ENCODE measurements around the gene OR1I1.

Gene OR1I1

DNA sequence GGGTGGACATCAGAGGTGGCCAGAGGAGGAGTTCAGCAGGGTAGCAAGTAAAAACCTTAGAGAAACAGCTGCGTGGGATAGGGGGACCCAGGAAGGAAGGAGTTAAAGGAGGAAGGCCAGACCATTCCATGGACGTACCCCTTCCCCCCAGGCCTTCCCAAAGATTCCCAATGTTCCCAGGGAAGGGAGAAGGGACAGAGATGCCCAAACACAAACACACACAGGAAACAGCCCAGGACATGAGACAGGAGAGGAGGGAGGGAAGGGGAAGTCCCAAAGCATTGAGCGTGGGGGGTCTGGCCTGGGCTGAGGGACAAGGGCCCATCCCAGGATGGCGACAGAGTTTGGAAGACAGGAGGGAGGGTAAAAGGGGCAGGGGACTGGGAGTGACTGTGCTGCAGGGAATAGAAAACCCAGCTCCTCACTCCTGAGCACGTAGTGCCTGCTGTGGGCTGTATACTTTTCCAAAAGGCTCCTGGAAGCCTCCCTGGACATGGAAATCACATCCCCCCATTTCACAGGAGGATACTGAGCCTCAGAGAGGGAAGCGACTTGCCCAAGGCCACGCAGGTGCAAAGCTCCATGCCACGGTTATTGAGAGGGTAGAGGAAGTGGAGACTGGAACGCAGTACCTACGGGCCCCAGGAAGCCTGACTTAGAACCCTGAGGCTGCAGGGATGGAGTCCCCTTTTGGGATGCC, 26.3 kb downstream of the OR1I1 start:
- TF ChIP-seq TCF12 (IDR thresholded peaks at IDR 0.05; ENCODE audit: low read depth): no peak
- TF ChIP-seq, protein P1, sequence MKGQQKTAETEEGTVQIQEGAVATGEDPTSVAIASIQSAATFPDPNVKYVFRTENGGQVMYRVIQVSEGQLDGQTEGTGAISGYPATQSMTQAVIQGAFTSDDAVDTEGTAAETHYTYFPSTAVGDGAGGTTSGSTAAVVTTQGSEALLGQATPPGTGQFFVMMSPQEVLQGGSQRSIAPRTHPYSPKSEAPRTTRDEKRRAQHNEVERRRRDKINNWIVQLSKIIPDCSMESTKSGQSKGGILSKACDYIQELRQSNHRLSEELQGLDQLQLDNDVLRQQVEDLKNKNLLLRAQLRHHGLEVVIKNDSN (IDR thresholded peaks at IDR 0.05): no peak
- no peak for TF ChIP-seq CEBPB (IDR thresholded peaks at IDR 0.05)
- TF ChIP-seq EP300 (IDR thresholded peaks at IDR 0.05; ENCODE audit: borderline replicate concordance): no peak
- TF ChIP-seq TAF1 (IDR thresholded peaks at IDR 0.05; ENCODE audit: low read depth): no peak
- no peak for TF ChIP-seq YY1 (IDR thresholded peaks at IDR 0.05; ENCODE audit: low read depth)
- no peak for TF ChIP-seq NFIC (IDR thresholded peaks at IDR 0.05)
- no peak; the same call in 1 of the 2 replicates for TF ChIP-seq ZBTB7A (IDR thresholded peaks at IDR 0.05; ENCODE audit: low read depth)
- TF ChIP-seq CREB1 (IDR thresholded peaks at IDR 0.05; ENCODE audit: low read depth): no peak
- TF ChIP-seq RAD21 (IDR thresholded peaks at IDR 0.05; ENCODE audit: low read depth): no peak
- TF ChIP-seq EGR1 (IDR thresholded peaks at IDR 0.05): no peak
- no peak for TF ChIP-seq TEAD4 (IDR thresholded peaks at IDR 0.05)
- TF ChIP-seq, protein P2, sequence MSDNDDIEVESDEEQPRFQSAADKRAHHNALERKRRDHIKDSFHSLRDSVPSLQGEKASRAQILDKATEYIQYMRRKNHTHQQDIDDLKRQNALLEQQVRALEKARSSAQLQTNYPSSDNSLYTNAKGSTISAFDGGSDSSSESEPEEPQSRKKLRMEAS (IDR thresholded peaks at IDR 0.05): no peak
- TF ChIP-seq, protein P3, sequence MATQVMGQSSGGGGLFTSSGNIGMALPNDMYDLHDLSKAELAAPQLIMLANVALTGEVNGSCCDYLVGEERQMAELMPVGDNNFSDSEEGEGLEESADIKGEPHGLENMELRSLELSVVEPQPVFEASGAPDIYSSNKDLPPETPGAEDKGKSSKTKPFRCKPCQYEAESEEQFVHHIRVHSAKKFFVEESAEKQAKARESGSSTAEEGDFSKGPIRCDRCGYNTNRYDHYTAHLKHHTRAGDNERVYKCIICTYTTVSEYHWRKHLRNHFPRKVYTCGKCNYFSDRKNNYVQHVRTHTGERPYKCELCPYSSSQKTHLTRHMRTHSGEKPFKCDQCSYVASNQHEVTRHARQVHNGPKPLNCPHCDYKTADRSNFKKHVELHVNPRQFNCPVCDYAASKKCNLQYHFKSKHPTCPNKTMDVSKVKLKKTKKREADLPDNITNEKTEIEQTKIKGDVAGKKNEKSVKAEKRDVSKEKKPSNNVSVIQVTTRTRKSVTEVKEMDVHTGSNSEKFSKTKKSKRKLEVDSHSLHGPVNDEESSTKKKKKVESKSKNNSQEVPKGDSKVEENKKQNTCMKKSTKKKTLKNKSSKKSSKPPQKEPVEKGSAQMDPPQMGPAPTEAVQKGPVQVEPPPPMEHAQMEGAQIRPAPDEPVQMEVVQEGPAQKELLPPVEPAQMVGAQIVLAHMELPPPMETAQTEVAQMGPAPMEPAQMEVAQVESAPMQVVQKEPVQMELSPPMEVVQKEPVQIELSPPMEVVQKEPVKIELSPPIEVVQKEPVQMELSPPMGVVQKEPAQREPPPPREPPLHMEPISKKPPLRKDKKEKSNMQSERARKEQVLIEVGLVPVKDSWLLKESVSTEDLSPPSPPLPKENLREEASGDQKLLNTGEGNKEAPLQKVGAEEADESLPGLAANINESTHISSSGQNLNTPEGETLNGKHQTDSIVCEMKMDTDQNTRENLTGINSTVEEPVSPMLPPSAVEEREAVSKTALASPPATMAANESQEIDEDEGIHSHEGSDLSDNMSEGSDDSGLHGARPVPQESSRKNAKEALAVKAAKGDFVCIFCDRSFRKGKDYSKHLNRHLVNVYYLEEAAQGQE (IDR thresholded peaks at IDR 0.05; ENCODE audit: low read depth): no peak
- no peak for TF ChIP-seq FOXM1 (IDR thresholded peaks at IDR 0.05; ENCODE audit: borderline replicate concordance, low read depth)

DNA sequence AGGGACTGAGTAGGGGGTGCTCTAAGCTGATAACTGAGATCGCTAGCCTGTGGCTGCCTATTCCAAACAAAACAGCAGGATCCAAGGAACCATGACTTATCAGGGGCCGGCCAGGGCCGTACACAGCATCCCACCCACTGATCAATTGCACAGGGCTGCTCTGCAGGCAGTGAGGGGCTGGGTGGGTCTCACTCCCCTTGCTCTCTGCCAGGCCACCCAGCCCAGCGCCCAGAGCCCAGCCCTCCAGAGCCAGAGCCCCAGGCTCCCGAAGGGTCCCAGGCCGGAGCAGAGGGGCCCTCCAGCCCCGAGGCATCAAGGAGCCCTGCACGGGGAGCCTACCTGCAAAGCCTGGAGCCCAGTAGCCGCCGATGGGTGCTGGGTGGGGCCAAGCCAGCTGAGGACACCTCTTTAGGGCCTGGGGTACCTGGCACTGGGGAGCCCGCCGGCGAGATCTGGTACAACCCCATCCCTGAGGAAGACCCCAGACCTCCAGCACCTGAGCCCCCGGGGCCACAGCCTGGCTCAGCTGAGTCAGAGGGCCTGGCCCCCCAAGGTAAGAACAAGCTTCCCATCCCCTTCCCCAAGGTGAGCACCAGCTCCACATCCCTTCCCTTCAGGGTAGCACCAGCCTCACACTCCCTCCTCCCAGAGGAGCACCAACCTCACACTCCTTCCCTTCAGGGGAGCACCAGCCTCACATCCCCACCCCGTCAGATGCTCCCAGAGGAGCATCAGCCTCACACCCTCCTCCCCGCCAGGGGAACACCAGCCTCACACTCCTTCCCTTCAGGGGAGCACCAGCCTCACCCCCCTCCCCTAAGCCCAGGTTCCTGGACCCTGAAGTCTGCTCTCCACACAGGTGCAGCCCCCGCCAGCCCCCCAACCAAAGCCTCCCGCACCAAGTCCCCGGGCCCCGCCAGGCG, 27.1 kb downstream of the OR1I1 start:
- TF ChIP-seq TEAD4 (IDR thresholded peaks at IDR 0.05): no peak
- TF ChIP-seq EGR1 (IDR thresholded peaks at IDR 0.05): no peak
- TF ChIP-seq NFIC (IDR thresholded peaks at IDR 0.05): no peak
- no peak for TF ChIP-seq ZBTB7A (IDR thresholded peaks at IDR 0.05; ENCODE audit: low read depth)
- TF ChIP-seq CEBPB (IDR thresholded peaks at IDR 0.05): no peak
- no peak for TF ChIP-seq FOXM1 (IDR thresholded peaks at IDR 0.05; ENCODE audit: borderline replicate concordance, low read depth)
- no peak for TF ChIP-seq RAD21 (IDR thresholded peaks at IDR 0.05; ENCODE audit: low read depth)

DNA sequence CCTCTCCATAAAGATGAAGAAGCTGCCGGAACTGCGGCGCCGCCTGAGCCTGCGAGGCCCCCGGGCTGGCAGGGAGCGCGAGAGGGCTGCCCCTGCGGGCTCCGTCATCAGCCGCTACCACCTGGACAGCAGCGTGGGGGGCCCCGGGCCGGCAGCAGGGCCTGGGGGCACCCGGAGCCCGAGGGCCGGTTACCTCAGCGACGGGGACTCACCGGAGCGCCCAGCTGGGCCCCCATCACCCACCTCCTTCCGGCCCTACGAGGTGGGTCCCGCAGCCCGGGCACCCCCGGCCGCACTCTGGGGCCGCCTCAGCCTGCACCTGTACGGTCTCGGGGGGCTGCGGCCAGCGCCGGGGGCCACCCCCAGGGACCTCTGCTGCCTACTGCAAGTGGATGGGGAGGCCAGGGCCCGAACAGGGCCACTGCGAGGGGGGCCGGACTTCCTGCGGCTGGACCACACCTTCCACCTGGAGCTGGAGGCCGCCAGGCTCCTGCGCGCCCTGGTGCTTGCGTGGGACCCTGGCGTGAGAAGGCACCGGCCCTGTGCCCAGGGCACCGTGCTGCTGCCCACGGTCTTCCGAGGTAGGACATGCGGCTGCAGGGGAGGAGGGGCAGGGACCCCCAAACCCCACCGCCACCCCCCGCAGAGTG, 27.9 kb downstream of the OR1I1 start:
- TF ChIP-seq NFIC (IDR thresholded peaks at IDR 0.05): no peak

DNA sequence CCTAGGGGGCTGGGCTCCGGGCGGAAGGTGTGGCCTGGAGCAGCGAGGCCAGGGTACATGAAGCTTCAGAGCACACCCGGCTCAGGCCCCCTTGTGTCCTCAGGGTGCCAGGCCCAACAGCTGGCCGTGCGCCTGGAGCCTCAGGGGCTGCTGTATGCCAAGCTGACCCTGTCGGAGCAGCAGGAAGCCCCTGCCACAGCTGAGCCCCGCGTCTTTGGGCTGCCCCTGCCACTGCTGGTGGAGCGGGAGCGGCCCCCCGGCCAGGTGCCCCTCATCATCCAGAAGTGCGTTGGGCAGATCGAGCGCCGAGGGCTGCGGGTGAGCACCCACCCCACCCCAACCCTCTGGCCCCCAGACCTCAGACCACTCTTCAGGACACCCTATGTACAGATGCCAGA, 28.4 kb downstream of the OR1I1 start:
- TF ChIP-seq, protein P3 (IDR thresholded peaks at IDR 0.05; ENCODE audit: low read depth): no peak
- TF ChIP-seq, protein P1 (IDR thresholded peaks at IDR 0.05): no peak
- TF ChIP-seq CREB1 (IDR thresholded peaks at IDR 0.05; ENCODE audit: low read depth): no peak
- TF ChIP-seq ZBTB7A (IDR thresholded peaks at IDR 0.05; ENCODE audit: low read depth): no peak
- TF ChIP-seq, protein P2 (IDR thresholded peaks at IDR 0.05): no peak

DNA sequence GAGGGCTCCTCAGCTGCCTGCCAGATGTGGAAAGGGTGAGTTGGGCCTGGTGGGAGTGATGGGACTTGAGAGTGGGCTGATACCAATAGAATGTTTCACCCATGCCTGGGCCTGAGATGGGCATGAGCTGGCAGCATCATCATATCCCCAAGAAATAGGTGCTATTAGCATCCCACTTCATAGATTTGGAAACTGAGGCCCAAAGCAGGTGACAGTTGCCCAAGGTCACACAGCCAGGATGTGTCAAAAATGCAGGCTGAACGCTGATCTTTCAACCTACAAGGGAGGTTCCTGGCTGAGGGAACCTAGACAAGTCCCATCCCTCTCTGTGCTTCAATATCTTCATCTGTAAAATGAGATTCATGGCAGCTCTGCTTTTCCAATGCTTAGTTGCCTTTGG, 29.7 kb downstream of the OR1I1 start:
- TF ChIP-seq ZBTB7A (IDR thresholded peaks at IDR 0.05; ENCODE audit: low read depth) (no peak), FOXM1 (IDR thresholded peaks at IDR 0.05; ENCODE audit: borderline replicate concordance, low read depth) (no peak)

DNA sequence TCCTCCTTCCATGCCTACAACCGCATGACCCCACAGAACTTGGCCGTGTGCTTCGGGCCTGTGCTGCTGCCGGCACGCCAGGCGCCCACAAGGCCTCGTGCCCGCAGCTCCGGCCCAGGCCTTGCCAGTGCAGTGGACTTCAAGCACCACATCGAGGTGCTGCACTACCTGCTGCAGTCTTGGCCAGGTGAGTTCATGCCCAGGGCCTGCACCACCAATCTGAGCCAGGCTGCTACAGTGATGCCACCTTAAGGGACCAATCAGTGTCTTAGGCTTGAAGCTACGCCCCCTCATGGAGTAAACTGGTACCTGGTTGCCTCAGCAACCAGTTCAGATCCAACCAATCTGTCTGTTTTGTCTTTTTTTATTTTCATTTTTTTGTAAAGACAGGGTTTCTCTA, 30.4 kb downstream of the OR1I1 start:
- TF ChIP-seq, protein P2 (IDR thresholded peaks at IDR 0.05): no peak
- no peak for TF ChIP-seq TCF12 (IDR thresholded peaks at IDR 0.05; ENCODE audit: low read depth)
- 0 out of 2 replicates have a peak, but pooled peaks have one; percentile 28 for TF ChIP-seq EGR1 (IDR thresholded peaks at IDR 0.05)
- 0 out of 2 replicates have a peak, but pooled peaks have one; percentile 19 for TF ChIP-seq RAD21 (IDR thresholded peaks at IDR 0.05; ENCODE audit: low read depth)
- TF ChIP-seq CEBPB (IDR thresholded peaks at IDR 0.05): no peak
- TF ChIP-seq ZBTB7A (IDR thresholded peaks at IDR 0.05; ENCODE audit: low read depth): no peak
- TF ChIP-seq, protein P3 (IDR thresholded peaks at IDR 0.05; ENCODE audit: low read depth): no peak
- TF ChIP-seq FOXM1 (IDR thresholded peaks at IDR 0.05; ENCODE audit: borderline replicate concordance, low read depth): no peak

All from Ishikawa (cell line).